Liver (tissue), 9 donors: Measurements from ENCODE around the gene PLD2. TPM values are rescaled to one million over a fixed set of nuclear protein-coding genes. Genes with fewer than 3 reads are reported as not detected.

ENCODE experiments used
- DNase-seq: peaks from one replicate; pipeline ENCODE4 v3.0.0-alpha.2; 2017; ENCODE audit warnings: low spot score
- H3K27ac ChIP-seq, 2 donors: one replicate each; pipeline ENCODE4 v1.7.0; 2013; ENCODE audit warnings: inconsistent platforms in 2 of 2, low read length in 2 of 2, control low read depth in 1 of 2, low read depth in 1 of 2, mild to moderate bottlenecking in 1 of 2
- H3K27me3 ChIP-seq, 4 donors: one replicate each; pipeline versions ENCODE4 v1.6.1 to v1.7.0; 2013; ENCODE audit warnings: low read length in 3 of 4, inconsistent platforms in 1 of 4, mild to moderate bottlenecking in 1 of 4, moderate library complexity in 1 of 4; ENCODE audit not compliant: control insufficient read depth in 4 of 4, insufficient read depth in 4 of 4
- H3K36me3 ChIP-seq, 4 donors: one replicate each; pipeline versions ENCODE4 v1.6.1 to v1.7.0; 2013; ENCODE audit warnings: low read length in 3 of 4, mild to moderate bottlenecking in 3 of 4, low read depth in 1 of 4, moderate library complexity in 1 of 4; ENCODE audit not compliant: control insufficient read depth in 4 of 4, insufficient read depth in 3 of 4
- H3K4me1 ChIP-seq, 4 donors: one replicate each; pipeline versions ENCODE4 v1.6.1 to v1.7.0; 2013; ENCODE audit warnings: low read length in 3 of 4, mild to moderate bottlenecking in 3 of 4, moderate library complexity in 1 of 4; ENCODE audit not compliant: control insufficient read depth in 4 of 4, insufficient read depth in 4 of 4
- H3K4me3 ChIP-seq, 3 donors: one replicate each; pipeline versions ENCODE4 v1.6.1 to v1.7.0; 2013; ENCODE audit warnings: low read length in 3 of 3, control low read depth in 1 of 3, low read depth in 1 of 3, mild to moderate bottlenecking in 1 of 3
- H3K9ac ChIP-seq, 2 donors: one replicate each; pipeline ENCODE4 v1.7.0; 2013; ENCODE audit warnings: low read length in 2 of 2, mild to moderate bottlenecking in 2 of 2, moderate library complexity in 2 of 2, control low read depth in 1 of 2, low read depth in 1 of 2
- H3K9me3 ChIP-seq, 4 donors: one replicate each; pipeline versions ENCODE4 v1.6.1 to v1.7.0; 2013; ENCODE audit warnings: low read length in 3 of 4; ENCODE audit not compliant: control insufficient read depth in 4 of 4
- ATF3 ChIP-seq: IDR thresholded peaks from 2 replicates; pipeline ENCODE4 v1.6.1; 2016; ENCODE audit warnings: antibody characterized with exemption
- CTCF ChIP-seq: fragments of 150-350 bp; IDR thresholded peaks from 2 replicates; pipeline ENCODE4 v1.5.1; 2017; ENCODE audit warnings: improper control_type of control experiment, low read depth, low read length; ENCODE audit not compliant: missing input control
- FOXA1 ChIP-seq: IDR thresholded peaks from 2 replicates; pipeline ENCODE4 v1.6.1; 2016; ENCODE audit warnings: antibody characterized with exemption
- GABPA ChIP-seq, 2 donors: IDR thresholded peaks in 1 of 2; conservative IDR thresholded peaks in 1 of 2; 2 replicates each; pipeline ENCODE4 v1.6.1; 2016; ENCODE audit warnings: antibody characterized with exemption in 2 of 2, mild to moderate bottlenecking in 1 of 2, moderate library complexity in 1 of 2
- HNF4A ChIP-seq, 2 donors: conservative IDR thresholded peaks; 2 replicates each; pipeline ENCODE4 v1.6.1; 2016; ENCODE audit warnings: antibody characterized with exemption in 2 of 2, mild to moderate bottlenecking in 2 of 2
- HNF4G ChIP-seq: IDR thresholded peaks from 2 replicates; pipeline ENCODE4 v1.6.1; 2016; ENCODE audit warnings: antibody characterized with exemption
- NR2F2 ChIP-seq: IDR thresholded peaks from 2 replicates; pipeline ENCODE4 v1.6.1; 2016; ENCODE audit warnings: antibody characterized with exemption
- RAD21 ChIP-seq, 2 donors: IDR thresholded peaks; 2 replicates each; pipeline ENCODE4 v1.6.1; 2016; ENCODE audit warnings: antibody characterized with exemption in 2 of 2, mild to moderate bottlenecking in 2 of 2
- SP1 ChIP-seq: IDR thresholded peaks from 2 replicates; pipeline ENCODE4 v1.6.1; 2018; ENCODE audit warnings: antibody characterized with exemption, mild to moderate bottlenecking
- YY1 ChIP-seq: IDR thresholded peaks from 2 replicates; pipeline ENCODE4 v1.6.1; 2016; ENCODE audit warnings: antibody characterized with exemption, mild to moderate bottlenecking
- ZBTB33 ChIP-seq: IDR thresholded peaks from 2 replicates; pipeline ENCODE4 v1.6.1; 2016; ENCODE audit warnings: antibody characterized with exemption
- WGBS: extraction: QIAGEN DNeasy Blood & Tissue Kit; methylation state at CpG from one replicate; pipeline ENCODE4 v1.1.7; 2013; 5-methylcytosine and 5-hydroxymethylcytosine counted together
- polyA plus RNA-seq, 2 donors: library from polyadenylated mRNA; stranded (reverse) in 1 of 2; unstranded in 1 of 2; fragments of 200-250 nt in 1 of 2; fragments of >200 nt in 1 of 2; fragmentation: Nextera tagmentation in 1 of 2; extraction: Ambion mirVana in 1 of 2; gene quantifications; one replicate each; pipeline versions ENCODE4 v1.2.1 to v1.2.3, GENCODE V29; 2013 to 2015
- total RNA-seq, 2 donors: library from RNA; depleted of rRNA; stranded (reverse); fragments of >200 nt; gene quantifications; one replicate each; pipeline ENCODE4 v1.2.3, GENCODE V29; 2014
- donor health status: healthy.
- donor health status: healthy.
- donor health status: healthy.
- donor health status: healthy.
- donor health status: healthy.

Gene PLD2
- total and polyA plus RNA-seq, 4 donors: 3.5 to 15.8 (median 5.8) TPM

- no peaks in the 10 kb centered on the region for H3K9me3 ChIP-seq
- no peaks in the 10 kb centered on the region for H3K36me3 ChIP-seq
- peak overlapping the region; percentile 70 to 80 for H3K9ac ChIP-seq
- WGBS: 1% methylated on average over 25 of the region's 25 CpGs
- peaks cover 3 to 37% (median 22%) of the 10 kb centered on the region in 4 donors for H3K4me1 ChIP-seq
- H3K4me3 ChIP-seq: peak overlapping the region; percentile 68 to 78 (median 71)
- TF ChIP-seq ZBTB33 (no peak), YY1 (peak; percentile 45)
- peak overlapping the region; percentile 76 to 94 for H3K27ac ChIP-seq
- H3K27me3 ChIP-seq: no peaks in the 10 kb centered on the region
- no peak for DNase-seq
These were observed 17.3 kb upstream of the PLD2 start for GRCh38 chr17:4789701-4789950.

GRCh38 chr17:4789951-4790704 lies 16.8 kb upstream of the PLD2 start:
- peak overlapping the region; percentile 76 to 94 for H3K27ac ChIP-seq
- peak overlapping the region; percentile 79 to 80 for H3K9ac ChIP-seq
- no peaks in the 10 kb centered on the region for H3K27me3 ChIP-seq
- TF ChIP-seq HNF4G (no peak), ZBTB33 (no peak), RAD21 (IDR thresholded peaks at IDR 0.05) (peak in 1 of 2 donors; percentile 63), NR2F2 (no peak), ATF3 (no peak), CTCF (peak; percentile 74), HNF4A (conservative IDR thresholded peaks at IDR 0.05) (no peak), GABPA (IDR thresholded peaks at IDR 0.05 in 1 of 2, conservative IDR thresholded peaks at IDR 0.05 in 1 of 2) (no peak), YY1 (peak; percentile 66), FOXA1 (no peak), SP1 (peak; percentile 21)
- no peaks in the 10 kb centered on the region for H3K9me3 ChIP-seq
- peak overlapping the region; percentile 68 to 78 (median 71) for H3K4me3 ChIP-seq
- no peaks in the 10 kb centered on the region for H3K36me3 ChIP-seq
- WGBS: under 1% methylated on average over 90 of the region's 91 CpGs
- peaks cover 3 to 37% (median 22%) of the 10 kb centered on the region in 4 donors for H3K4me1 ChIP-seq
- DNase-seq: peak; percentile 84
